Tibial nerve (tissue), 4 donors: ENCODE measurements around the gene GSTM2.

Source experiments
- CTCF ChIP-seq, 5 experiments: fragments of 200-600 bp in 3 of 5; fragments of 450-650 bp in 2 of 5; sonication (generic) in 3 of 5; IDR thresholded peaks; one replicate each; pipeline ENCODE4 v1.5.1; 2016 to 2019; ENCODE audit warnings: antibody characterized with exemption in 5 of 5, mild to moderate bottlenecking in 3 of 5, moderate library complexity in 2 of 5
- EP300 ChIP-seq, 2 donors: sonication (generic); formaldehyde crosslinking; IDR thresholded peaks; one replicate each; pipeline ENCODE4 v1.6.1; 2017; ENCODE audit warnings: antibody characterized with exemption in 2 of 2, mild to moderate bottlenecking in 1 of 2
- POLR2A ChIP-seq, 2 donors: fragments of 450-650 bp; IDR thresholded peaks; one replicate each; pipeline ENCODE4 v1.6.1; 2017; ENCODE audit warnings: antibody characterized with exemption in 2 of 2, mild to moderate bottlenecking in 2 of 2, moderate library complexity in 2 of 2

DNA sequence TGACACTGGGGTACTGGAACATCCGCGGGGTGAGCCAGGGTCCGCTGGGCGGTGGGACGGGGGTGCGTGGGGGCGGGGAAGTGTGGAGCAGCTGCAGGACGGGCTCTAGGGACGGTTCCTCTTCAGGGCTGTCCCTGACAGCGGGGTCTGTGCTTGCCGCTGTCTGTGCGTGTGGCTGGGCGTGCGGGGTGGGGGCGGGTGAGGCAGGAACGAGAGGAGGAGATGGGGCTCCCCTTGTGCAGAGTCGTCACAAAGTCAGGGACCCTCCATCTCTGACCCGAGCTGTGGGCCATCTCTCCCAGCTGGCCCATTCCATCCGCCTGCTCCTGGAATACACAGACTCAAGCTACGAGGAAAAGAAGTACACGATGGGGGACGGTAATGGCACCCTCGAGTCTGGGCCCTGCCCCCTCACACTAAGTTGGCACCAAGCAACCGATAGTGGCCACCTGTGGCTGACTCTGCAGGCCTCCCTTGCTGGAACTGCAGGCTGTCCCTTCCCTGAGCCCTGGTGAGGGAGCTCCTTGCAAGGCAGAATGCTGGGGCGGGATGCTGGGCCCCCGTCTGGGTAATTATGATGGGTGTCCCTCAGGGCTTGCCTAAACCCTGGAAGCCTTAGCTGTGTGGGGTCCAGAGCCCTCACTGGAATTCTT is 392 bp downstream of the GSTM2 start:
- TF ChIP-seq CTCF (IDR thresholded peaks at IDR 0.05) (no peak), EP300 (IDR thresholded peaks at IDR 0.05) (no peak), POLR2A (IDR thresholded peaks at IDR 0.05) (no peak)
